ENCODE data around the gene MAN2A1.
A peak's percentile ranks its signal among the peaks of the same experiment; 100 is the strongest.

MAN2A1 gene

GRCh38 chr5:109689740-109690241 is at the start of gene MAN2A1:
Gene MAN2A1, plus strand, starts transcription at chr5:109689927. Its CDS starts 491 bp downstream, at chr5:109690418.
- TF ChIP-seq CTCF (IDR thresholded peaks at IDR 0.05; ENCODE audit: control insufficient read depth, extremely low read depth, insufficient read depth) = no peak
- peak within 1 kb of the TSS; percentile 76 for H3K4me3 ChIP-seq (ENCODE audit: low read depth, low read length)
- DNase-seq (ENCODE audit: low read depth) = no peak

- no peak for TF ChIP-seq CTCF (IDR thresholded peaks at IDR 0.05; ENCODE audit: control insufficient read depth, extremely low read depth, insufficient read depth)
- H3K4me3 ChIP-seq (ENCODE audit: low read depth, low read length) = no peak overlapping the region
- no peak for DNase-seq (ENCODE audit: low read depth)
Measured at GRCh38 chr5:109640976-109641375, 48.8 kb upstream of the MAN2A1 start.

- H3K4me3 ChIP-seq (ENCODE audit: low read depth, low read length) = no peak overlapping the region
- DNase-seq (ENCODE audit: low read depth) = no peak
- TF ChIP-seq CTCF (IDR thresholded peaks at IDR 0.05; ENCODE audit: control insufficient read depth, extremely low read depth, insufficient read depth) = no peak
Measured at GRCh38 chr5:109643791-109644350, 45.9 kb upstream of the MAN2A1 start.

- no peak for TF ChIP-seq CTCF (IDR thresholded peaks at IDR 0.05; ENCODE audit: control insufficient read depth, extremely low read depth, insufficient read depth)
- H3K4me3 ChIP-seq (ENCODE audit: low read depth, low read length) = no peak overlapping the region
- DNase-seq (ENCODE audit: low read depth) = no peak
Measured at GRCh38 chr5:109644829-109645228, 44.9 kb upstream of the MAN2A1 start.

- no peak for DNase-seq (ENCODE audit: low read depth)
- no peak overlapping the region for H3K4me3 ChIP-seq (ENCODE audit: low read depth, low read length)
- no peak for TF ChIP-seq CTCF (IDR thresholded peaks at IDR 0.05; ENCODE audit: control insufficient read depth, extremely low read depth, insufficient read depth)
Measured at GRCh38 chr5:109645707-109646192, 44.0 kb upstream of the MAN2A1 start.

- H3K4me3 ChIP-seq (ENCODE audit: low read depth, low read length) = no peak overlapping the region
- no peak for DNase-seq (ENCODE audit: low read depth)
- TF ChIP-seq CTCF (IDR thresholded peaks at IDR 0.05; ENCODE audit: control insufficient read depth, extremely low read depth, insufficient read depth) = no peak
Measured at GRCh38 chr5:109649318-109649717, 40.4 kb upstream of the MAN2A1 start.

GRCh38 chr5:109650493-109650892 is 39.2 kb upstream of the MAN2A1 start:
- no peak for TF ChIP-seq CTCF (IDR thresholded peaks at IDR 0.05; ENCODE audit: control insufficient read depth, extremely low read depth, insufficient read depth)
- H3K4me3 ChIP-seq (ENCODE audit: low read depth, low read length) = no peak overlapping the region
- DNase-seq (ENCODE audit: low read depth) = no peak

Data from LNCaP clone FGC (cell line).